ENCODE data around the gene PGAP6. TPM values are rescaled to one million over a fixed set of nuclear protein-coding genes. Genes with fewer than 3 reads are reported as not detected.
"Not testable (repeated sequence)": the region's sequence is repeated elsewhere in the genome, so short reads cannot be mapped to it uniquely, and the experiment has no call there.

Gene PGAP6
- total and polyA plus RNA-seq, 2 of the 8 experiments (the other 6 are each of a cell fraction or from before 2014, with no cell fraction given), result 86.8 to 364 TPM

GRCh38 chr16:331181-331814 is 50.5 kb downstream of the PGAP6 start:
- H3K27ac ChIP-seq (ENCODE audit: low read depth, low read length); H4K8ac ChIP-seq (ENCODE audit: extremely low read depth, insufficient read depth, low read length); H2BK5ac ChIP-seq (ENCODE audit: low read depth, low read length); H3K23ac ChIP-seq (ENCODE audit: insufficient read length); H2AFZ ChIP-seq (ENCODE audit: low read length); H2BK120ac ChIP-seq (replicated peaks; ENCODE audit: low read depth, low read length); H2BK15ac ChIP-seq (ENCODE audit: low read length); H2BK12ac ChIP-seq (ENCODE audit: low read depth, low read length); H3K4me3 ChIP-seq (ENCODE audit: extremely low read depth in 1 of 4, insufficient read depth in 2 of 4, low read depth in 3 of 4, low read length in 4 of 4); H3K18ac ChIP-seq (ENCODE audit: extremely low read depth, low read length); H3K23me2 ChIP-seq (ENCODE audit: low read depth, low read length); H4K91ac ChIP-seq (replicated peaks; ENCODE audit: insufficient read length, low read length); H3K36me3 ChIP-seq (ENCODE audit: control insufficient read depth in 2 of 4, insufficient read depth in 4 of 4, low read length in 3 of 4); H3K56ac ChIP-seq (replicated peaks; ENCODE audit: insufficient read length, low read depth, low read length); H3K4me2 ChIP-seq (ENCODE audit: insufficient read depth in 1 of 2, low read depth in 2 of 2, low read length in 2 of 2); H2BK20ac ChIP-seq (ENCODE audit: low read length); H2AK5ac ChIP-seq (ENCODE audit: low read depth, low read length); H4K5ac ChIP-seq (ENCODE audit: insufficient read length, low read depth, low read length); H3K4ac ChIP-seq (replicated peaks; ENCODE audit: insufficient read length, low read depth, low read length); H3K14ac ChIP-seq (ENCODE audit: insufficient read length); DNase-seq (ENCODE audit: low read depth in 1 of 2, low spot score in 2 of 2); H3K9me3 ChIP-seq (ENCODE audit: insufficient read depth in 2 of 2, low read depth in 1 of 2, low read length in 1 of 2); H3K4me1 ChIP-seq (replicated peaks in 1 of 4; ENCODE audit: control insufficient read depth in 3 of 4, insufficient read depth in 4 of 4, low read length in 3 of 4); FAIRE-seq; H3K27me3 ChIP-seq (replicated peaks in 1 of 4; ENCODE audit: control insufficient read depth in 3 of 4, extremely low read depth in 1 of 4, insufficient read depth in 3 of 4, low read length in 3 of 4); H3K9ac ChIP-seq (replicated peaks in 1 of 4; ENCODE audit: extremely low read depth in 1 of 4, low read depth in 3 of 4, low read length in 3 of 4): not testable (repeated sequence)
- peaks cover 22% of the 10 kb centered on the region for H3K79me1 ChIP-seq (ENCODE audit: low read depth, low read length)
- ChIA-PET POLR2A (ENCODE audit: partially characterized antibody) (interaction anchor here (0.6 to 1.3 kb wide), 4 partner anchors 15 to 288 kb away, joined by 3 to 4 read pairs (median 3); no protein-coding TSS in a partner anchor), CTCF (ENCODE audit: partially characterized antibody) (interaction anchor here (0.8 to 1.4 kb wide), 6 partner anchors 10 to 18 kb away, joined by 3 to 4 read pairs (median 4); no protein-coding TSS in a partner anchor)
- 88% methylated on average over 6 of the region's 6 CpGs; no CpG with 5 or more reads in 1 of the 2 experiments for WGBS, 2 experiments (ENCODE audit: extremely low coverage in 1 of 2, insufficient coverage in 1 of 2, insufficient read length in 1 of 2, insufficient replicate concordance in 2 of 2, low coverage in 1 of 2, low lambda C conversion rate in 2 of 2, missing lambda C conversion rate in 1 of 2)
- peaks cover 29 to 81% of the 10 kb centered on the region in 2 experiments for H3K79me2 ChIP-seq (ENCODE audit: control insufficient read depth in 1 of 2, insufficient read depth in 2 of 2, low read length in 2 of 2)
- peaks cover 10 to 35% of the 10 kb centered on the region in 2 experiments for H4K20me1 ChIP-seq (replicated peaks in 1 of 2; ENCODE audit: control insufficient read depth in 1 of 2, insufficient read depth in 2 of 2, low read length in 2 of 2)

Measured in H1 (cell line).